Right lobe of liver (tissue), 4 donors: Measurements from ENCODE around the gene IGFBP5.

Experiments used
- POLR2A ChIP-seq: fragments of 450-650 bp; IDR thresholded peaks from one replicate; pipeline ENCODE4 v1.6.1; 2017; ENCODE audit warnings: antibody characterized with exemption, mild to moderate bottlenecking
- TF ChIP-seq, protein P1 (sequence below), 4 donors: fragments of 200-600 bp in 3 of 4; fragments of 450-650 bp in 1 of 4; IDR thresholded peaks; one replicate each; pipeline versions ENCODE4 v1.5.1 to v1.8.0; 2016 to 2022; ENCODE audit warnings: antibody characterized with exemption in 4 of 4, mild to moderate bottlenecking in 2 of 4
- donor health status: DM: no; HTN: no; CAD: no.
- donor health status: DM: no; HTN: no; CAD: no.
- donor health status: DM: no; HTN: yes; CAD: no.

GRCh38 chr2:216663106-216663505, 32.2 kb downstream of the IGFBP5 start:
- TF ChIP-seq, protein P1, sequence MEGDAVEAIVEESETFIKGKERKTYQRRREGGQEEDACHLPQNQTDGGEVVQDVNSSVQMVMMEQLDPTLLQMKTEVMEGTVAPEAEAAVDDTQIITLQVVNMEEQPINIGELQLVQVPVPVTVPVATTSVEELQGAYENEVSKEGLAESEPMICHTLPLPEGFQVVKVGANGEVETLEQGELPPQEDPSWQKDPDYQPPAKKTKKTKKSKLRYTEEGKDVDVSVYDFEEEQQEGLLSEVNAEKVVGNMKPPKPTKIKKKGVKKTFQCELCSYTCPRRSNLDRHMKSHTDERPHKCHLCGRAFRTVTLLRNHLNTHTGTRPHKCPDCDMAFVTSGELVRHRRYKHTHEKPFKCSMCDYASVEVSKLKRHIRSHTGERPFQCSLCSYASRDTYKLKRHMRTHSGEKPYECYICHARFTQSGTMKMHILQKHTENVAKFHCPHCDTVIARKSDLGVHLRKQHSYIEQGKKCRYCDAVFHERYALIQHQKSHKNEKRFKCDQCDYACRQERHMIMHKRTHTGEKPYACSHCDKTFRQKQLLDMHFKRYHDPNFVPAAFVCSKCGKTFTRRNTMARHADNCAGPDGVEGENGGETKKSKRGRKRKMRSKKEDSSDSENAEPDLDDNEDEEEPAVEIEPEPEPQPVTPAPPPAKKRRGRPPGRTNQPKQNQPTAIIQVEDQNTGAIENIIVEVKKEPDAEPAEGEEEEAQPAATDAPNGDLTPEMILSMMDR (IDR thresholded peaks at IDR 0.05): no peak
- no peak for TF ChIP-seq POLR2A
